ENCODE results near the gene CRYL1. TPM values are rescaled to one million over a fixed set of nuclear protein-coding genes. Genes with fewer than 3 reads are reported as not detected.

The CRYL1 gene
- total RNA-seq, 2 experiments from 2014 or later = 8.5 to 9.1 TPM

DNA sequence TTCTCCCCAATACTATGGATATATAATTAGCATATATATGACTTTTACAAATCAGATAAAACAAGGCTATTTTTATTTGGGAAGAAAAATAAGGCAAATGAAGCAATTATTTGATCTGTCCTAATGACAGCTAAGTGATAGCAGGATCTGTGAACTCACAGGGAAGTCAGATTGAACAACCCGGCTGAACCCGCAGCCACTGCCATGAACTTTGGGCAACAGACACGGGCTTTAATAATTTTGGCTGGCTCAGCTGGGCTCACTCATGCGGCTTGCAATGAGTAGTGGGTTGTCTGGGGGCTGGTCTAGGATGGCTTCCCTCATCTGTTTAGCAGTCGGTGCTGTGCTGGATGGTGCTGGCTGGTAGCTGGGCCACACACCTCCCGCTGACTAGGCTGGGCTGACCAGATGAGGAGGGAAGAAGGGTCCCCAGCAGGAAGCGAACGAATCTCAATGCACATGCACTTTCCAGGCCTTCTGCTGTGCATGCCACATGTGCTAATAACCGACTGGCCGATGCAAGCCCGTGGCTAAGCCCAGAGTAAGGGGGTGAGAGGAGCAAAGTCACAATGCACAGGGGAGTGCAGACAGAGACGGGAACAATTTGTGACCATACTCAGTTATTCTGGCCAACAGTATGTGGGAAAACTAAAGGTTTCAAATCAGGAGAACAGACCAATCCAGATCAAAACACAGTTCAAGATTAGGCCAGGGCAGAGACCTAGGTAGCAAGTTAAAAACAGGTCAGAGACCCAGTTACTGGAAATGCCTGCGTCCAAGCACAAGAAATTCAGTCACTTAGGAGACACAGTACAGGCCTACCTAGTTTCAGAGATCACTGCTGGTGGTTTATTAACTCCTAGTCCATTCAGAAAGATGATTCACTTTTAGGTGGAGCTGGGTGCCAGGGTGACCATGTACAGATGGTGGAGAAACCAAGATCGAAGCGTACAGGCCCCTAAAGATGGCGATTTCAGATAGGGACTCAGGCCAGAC, 22.3 kb downstream of the CRYL1 start:
- Mint-ChIP-seq H3K36me3 (ENCODE audit: low read depth) (peaks cover 3% of the 10 kb centered on the region), H3K27ac (no peak overlapping the region), H3K27me3 (no peaks in the 10 kb centered on the region), H3K4me3 (no peak overlapping the region), H3K9me3 (ENCODE audit: low read depth) (peaks cover 9% of the 10 kb centered on the region), H3K4me1 (no peaks in the 10 kb centered on the region)
- POLR2A ChIA-PET = no interaction called here
- intact Hi-C loops (cut with DNase I, micrococcal nuclease) = no loop called here
- no peak for DNase-seq
- no peak for ATAC-seq
- CTCF ChIA-PET = interaction anchor here (0.7 kb wide), 1 partner anchor 306 kb away, joined by 4 read pairs; no protein-coding TSS in a partner anchor

DNA sequence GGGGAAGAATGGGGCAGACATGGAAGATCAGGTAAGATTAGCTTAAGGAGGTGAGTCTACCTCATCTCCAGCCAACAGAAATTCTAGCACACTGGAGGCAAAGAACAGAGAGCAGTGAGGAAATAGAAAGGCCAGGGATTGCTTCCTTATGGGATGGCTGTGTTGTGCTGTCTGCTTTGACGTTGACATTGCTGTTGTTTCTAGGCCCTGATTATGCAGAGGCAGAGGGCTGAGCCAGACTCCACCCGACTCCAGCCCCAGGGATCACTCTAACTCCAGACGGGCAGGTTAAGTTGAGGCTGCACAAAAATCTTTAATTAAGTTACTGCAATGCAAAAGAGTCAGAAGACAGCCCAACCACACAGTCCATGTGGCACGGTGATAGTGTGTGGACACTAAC, 24.1 kb downstream of the CRYL1 start:
- Mint-ChIP-seq H3K27me3 (no peaks in the 10 kb centered on the region), H3K27ac (no peak overlapping the region), H3K9me3 (ENCODE audit: low read depth) (peaks cover 9% of the 10 kb centered on the region), H3K4me3 (no peak overlapping the region), H3K36me3 (ENCODE audit: low read depth) (peaks cover 3% of the 10 kb centered on the region), H3K4me1 (no peaks in the 10 kb centered on the region)
- intact Hi-C loops (cut with DNase I, micrococcal nuclease) = no loop called here
- POLR2A ChIA-PET = no interaction called here
- ATAC-seq (no peak), DNase-seq (no peak)
- CTCF ChIA-PET = no interaction called here

DNA sequence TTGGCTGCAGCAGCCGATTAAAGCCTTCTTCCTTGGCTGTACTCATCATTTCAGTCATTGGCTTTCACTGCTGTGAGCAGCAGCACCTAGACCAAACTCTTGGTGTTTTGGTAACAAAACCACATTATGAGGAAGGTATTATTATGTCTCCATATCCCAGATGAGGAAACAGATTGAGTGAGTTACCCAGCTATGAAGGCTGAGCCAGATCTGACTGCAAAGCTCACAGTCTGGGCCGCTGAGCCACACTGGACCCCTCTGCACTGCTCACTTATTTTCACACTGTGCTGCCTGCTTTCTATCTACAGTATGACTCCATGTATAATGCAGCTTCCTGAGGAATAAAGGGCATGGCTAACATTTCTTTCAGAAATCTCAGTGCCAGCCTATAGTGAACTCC, 24.5 kb downstream of the CRYL1 start:
- Mint-ChIP-seq H3K4me1 (no peaks in the 10 kb centered on the region), H3K27ac (no peak overlapping the region), H3K27me3 (no peaks in the 10 kb centered on the region), H3K4me3 (no peak overlapping the region), H3K9me3 (ENCODE audit: low read depth) (peaks cover 9% of the 10 kb centered on the region), H3K36me3 (ENCODE audit: low read depth) (peaks cover 3% of the 10 kb centered on the region)
- CTCF ChIA-PET = interaction anchor here (0.7 kb wide), 1 partner anchor 10 kb away, joined by 3 read pairs; no protein-coding TSS in a partner anchor
- ATAC-seq = no peak
- POLR2A ChIA-PET = no interaction called here
- intact Hi-C loops (cut with DNase I, micrococcal nuclease) = no loop called here
- no peak for DNase-seq

DNA sequence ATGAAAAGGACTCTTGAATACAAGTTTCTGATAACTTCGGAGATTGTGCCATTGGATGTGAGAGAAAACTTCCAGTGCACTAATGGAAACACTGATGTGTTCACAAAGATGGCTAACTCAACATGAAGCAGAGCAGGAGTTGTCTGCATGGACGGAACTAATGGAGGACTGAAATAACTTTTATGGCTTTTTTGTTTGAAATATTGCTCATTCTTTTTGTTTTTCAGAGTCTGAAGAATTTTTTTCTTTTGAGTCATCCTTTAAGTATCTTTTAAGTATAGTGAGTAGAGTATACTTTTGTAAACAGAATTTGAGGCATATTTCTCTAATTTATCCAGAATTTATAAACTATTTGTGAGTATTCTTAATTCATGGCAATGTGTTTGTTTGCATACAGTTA, 25.7 kb downstream of the CRYL1 start:
- POLR2A ChIA-PET = interaction anchor here (0.6 kb wide), 1 partner anchor 348 kb away, joined by 3 read pairs; no protein-coding TSS in a partner anchor
- no peak overlapping the region for H3K4me3 Mint-ChIP-seq
- H3K27ac Mint-ChIP-seq = no peak overlapping the region
- ATAC-seq (no peak), DNase-seq (no peak)
- H3K4me1 Mint-ChIP-seq = no peaks in the 10 kb centered on the region
- CTCF ChIA-PET = interaction anchor here (0.7 to 1.2 kb wide), 3 partner anchors 24 to 425 kb away, joined by 3 to 6 read pairs (median 4); no protein-coding TSS in a partner anchor
- peaks cover 3% of the 10 kb centered on the region for H3K36me3 Mint-ChIP-seq (ENCODE audit: low read depth)
- H3K9me3 Mint-ChIP-seq (ENCODE audit: low read depth) = peaks cover 9% of the 10 kb centered on the region
- intact Hi-C loops (cut with DNase I, micrococcal nuclease) = loop anchor here in 1 of 2 experiments (5.0 kb wide), 2 partner anchors 87 to 977 kb away; no protein-coding TSS in a partner anchor
- H3K27me3 Mint-ChIP-seq = no peaks in the 10 kb centered on the region

DNA sequence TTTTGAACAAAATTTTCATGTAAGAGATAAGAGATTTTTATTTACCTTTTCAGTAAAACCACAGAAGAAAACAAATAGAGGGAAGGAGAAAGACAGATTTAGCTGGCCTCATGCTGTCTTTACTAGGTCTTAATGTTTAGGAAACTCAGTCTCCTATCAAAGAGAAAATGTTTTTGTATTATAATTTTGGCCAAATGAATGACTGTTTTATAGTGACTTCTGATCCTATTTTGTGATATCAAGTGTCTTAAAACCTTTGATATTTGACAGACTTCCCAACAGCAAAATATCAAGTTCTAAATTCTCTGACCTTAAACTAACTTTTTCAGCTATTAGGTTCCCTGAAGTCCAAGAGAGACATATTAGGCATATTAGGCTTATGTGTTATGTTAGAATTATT, 27.0 kb downstream of the CRYL1 start:
- Mint-ChIP-seq H3K27ac (no peak overlapping the region), H3K36me3 (ENCODE audit: low read depth) (peaks cover 3% of the 10 kb centered on the region), H3K4me3 (no peak overlapping the region), H3K9me3 (ENCODE audit: low read depth) (peaks cover 9% of the 10 kb centered on the region), H3K27me3 (no peaks in the 10 kb centered on the region), H3K4me1 (no peaks in the 10 kb centered on the region)
- ChIA-PET POLR2A (no interaction called here), CTCF (interaction anchor here (0.8 kb wide), 1 partner anchor 17 kb away, joined by 3 read pairs; no protein-coding TSS in a partner anchor)
- intact Hi-C loops (cut with DNase I, micrococcal nuclease) = loop anchor here in 1 of 2 experiments (5.0 kb wide), 2 partner anchors 89 to 979 kb away; no protein-coding TSS in a partner anchor
- DNase-seq (no peak), ATAC-seq (no peak)

DNA sequence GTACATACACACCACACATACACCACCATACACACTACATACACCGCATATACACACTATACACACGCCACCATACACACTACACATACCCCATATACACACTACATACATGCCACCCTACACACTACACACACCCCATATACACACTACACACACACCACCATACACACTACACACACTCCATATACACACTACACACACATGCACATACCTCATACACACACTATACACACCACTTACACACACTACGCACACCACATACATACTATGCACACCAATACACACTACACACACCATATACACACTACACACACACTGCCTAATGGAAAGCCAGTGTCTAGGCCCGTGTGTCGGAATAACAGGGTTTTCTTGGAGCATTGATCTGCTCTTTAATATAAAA, 27.5 kb downstream of the CRYL1 start:
- Mint-ChIP-seq H3K4me1 (no peaks in the 10 kb centered on the region), H3K4me3 (no peak overlapping the region), H3K36me3 (ENCODE audit: low read depth) (peaks cover 3% of the 10 kb centered on the region), H3K27me3 (no peaks in the 10 kb centered on the region), H3K9me3 (ENCODE audit: low read depth) (peaks cover 9% of the 10 kb centered on the region), H3K27ac (no peak overlapping the region)
- ATAC-seq (no peak), DNase-seq (no peak)
- ChIA-PET POLR2A (no interaction called here), CTCF (no interaction called here)
- intact Hi-C loops (cut with DNase I, micrococcal nuclease) = loop anchor here in 1 of 2 experiments (5.0 kb wide), 2 partner anchors 89 to 979 kb away; no protein-coding TSS in a partner anchor

DNA sequence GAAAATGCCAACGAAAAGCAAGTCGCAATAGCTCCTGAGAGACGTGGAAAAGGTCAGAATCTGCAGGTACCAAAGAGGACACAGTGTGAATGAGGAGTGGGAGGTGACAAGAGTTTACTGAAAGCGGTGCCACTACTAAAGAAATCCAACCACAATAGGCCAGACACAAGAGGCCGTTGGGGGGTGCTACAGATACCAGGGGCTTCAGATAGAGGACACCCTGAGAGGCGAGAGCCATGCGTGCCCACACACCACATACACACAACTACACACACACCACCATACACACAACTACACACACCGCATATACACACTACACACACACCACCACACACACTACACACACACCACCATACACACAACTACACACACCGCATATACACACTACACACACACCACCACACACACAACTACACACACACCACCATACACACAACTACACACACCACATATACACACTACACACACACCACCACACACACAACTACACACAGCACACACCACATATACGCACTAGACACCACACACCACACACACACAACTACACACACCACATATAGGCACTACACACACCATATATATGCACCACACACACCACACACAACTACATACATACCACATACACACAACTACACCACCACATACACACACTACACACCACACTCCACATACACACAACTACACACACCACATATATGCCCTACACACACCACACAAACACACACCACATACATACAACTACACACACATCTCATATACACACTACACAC, 28.5 kb downstream of the CRYL1 start:
- Mint-ChIP-seq H3K4me3 (no peak overlapping the region), H3K9me3 (ENCODE audit: low read depth) (peaks cover 9% of the 10 kb centered on the region), H3K4me1 (no peaks in the 10 kb centered on the region), H3K36me3 (ENCODE audit: low read depth) (peaks cover 3% of the 10 kb centered on the region), H3K27ac (no peak overlapping the region), H3K27me3 (no peaks in the 10 kb centered on the region)
- CTCF ChIA-PET = interaction anchor here (0.7 to 4.5 kb wide), 6 partner anchors 28 to 428 kb away, joined by 4 to 28 read pairs (median 14); partner anchors contain the start of genes CRYL1 and IL17D
- no peak for ATAC-seq
- no peak for DNase-seq
- intact Hi-C loops (cut with DNase I, micrococcal nuclease) = loop anchor here in 1 of 2 experiments (5.0 kb wide), 2 partner anchors 90 to 980 kb away; no protein-coding TSS in a partner anchor
- POLR2A ChIA-PET = no interaction called here

DNA sequence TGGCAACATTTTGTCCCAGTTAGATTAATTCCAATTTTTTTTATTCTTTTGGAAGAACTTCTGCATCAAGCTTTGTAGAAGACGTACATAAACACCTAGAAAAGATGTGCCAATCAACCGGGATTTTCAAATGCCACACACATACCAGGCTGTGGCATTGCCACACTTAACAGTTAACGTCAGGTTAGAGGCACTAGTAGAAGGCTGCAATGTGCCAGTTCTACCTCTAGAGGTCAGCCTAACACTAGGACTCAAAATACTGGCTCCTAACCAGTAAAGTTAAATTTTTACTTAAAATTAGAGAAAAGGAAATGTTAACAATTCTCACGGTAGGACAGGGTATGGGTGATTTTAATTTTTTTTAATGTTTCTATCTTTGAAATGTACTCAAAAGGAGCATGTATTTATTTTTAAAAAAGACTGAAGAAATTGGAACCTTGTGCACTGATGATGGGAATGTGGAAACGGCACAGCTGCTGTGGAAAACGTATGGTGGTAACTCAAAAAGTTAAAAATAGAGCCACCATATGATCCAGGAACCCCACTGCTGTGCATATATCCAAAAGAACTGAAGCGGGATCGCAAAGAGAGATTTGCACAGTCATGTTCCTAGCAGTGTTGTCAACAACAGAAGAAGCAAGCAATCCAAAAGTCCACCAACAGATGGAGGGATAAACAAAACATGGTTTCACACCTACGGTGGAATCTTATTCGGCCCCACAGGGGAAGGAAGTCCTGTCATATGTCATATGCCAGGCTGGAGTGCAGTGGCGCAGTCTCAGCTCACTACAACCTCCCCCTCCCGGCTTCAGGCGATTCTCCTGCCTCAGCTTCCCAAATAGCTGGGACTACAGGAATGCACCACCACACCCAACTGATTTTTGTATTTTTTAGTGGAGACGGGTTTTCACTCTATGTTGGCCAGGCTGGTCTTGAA, 30.3 kb downstream of the CRYL1 start:
- POLR2A ChIA-PET = no interaction called here
- CTCF ChIA-PET = interaction anchor here (0.6 to 5.9 kb wide), 22 partner anchors 9 to 430 kb away, joined by 3 to 64 read pairs (median 5); partner anchors contain the start of gene IL17D
- Mint-ChIP-seq H3K4me1 (no peaks in the 10 kb centered on the region), H3K4me3 (no peak overlapping the region), H3K27me3 (no peaks in the 10 kb centered on the region), H3K36me3 (ENCODE audit: low read depth) (no peaks in the 10 kb centered on the region), H3K9me3 (ENCODE audit: low read depth) (peaks cover 4% of the 10 kb centered on the region), H3K27ac (no peak overlapping the region)
- intact Hi-C loops (cut with DNase I, micrococcal nuclease) = loop anchor here (1.0 to 5.0 kb wide), 9 partner anchors 92 to 982 kb away; partner anchors contain the start of gene IL17D (in 1 of the 2)
- ATAC-seq = peak; percentile 67
- peak; percentile 65 for DNase-seq

DNA sequence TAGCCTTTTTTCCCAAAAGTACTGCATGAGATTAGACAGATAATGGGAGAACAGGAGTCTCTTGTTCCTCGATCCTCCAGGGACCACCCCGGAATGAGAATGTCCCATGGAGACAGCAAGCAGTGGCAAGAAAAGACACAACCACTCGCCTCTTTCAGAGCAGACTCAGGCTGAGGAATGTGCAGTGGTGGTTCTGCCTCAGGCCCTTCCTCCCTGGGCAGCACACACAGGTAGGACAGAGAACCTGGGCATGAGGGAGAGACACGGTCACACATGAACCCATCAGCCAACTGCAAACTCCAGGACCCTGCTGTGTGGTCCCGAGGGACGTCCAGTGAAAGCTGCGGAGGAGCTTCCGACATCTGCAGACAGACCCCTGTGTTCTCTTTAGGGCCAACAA, 31.0 kb downstream of the CRYL1 start:
- CTCF ChIA-PET = interaction anchor here (0.6 to 5.9 kb wide), 18 partner anchors 10 to 447 kb away, joined by 3 to 64 read pairs (median 5); partner anchors contain the start of gene IL17D
- H3K4me3 Mint-ChIP-seq = no peak overlapping the region
- intact Hi-C loops (cut with DNase I, micrococcal nuclease) = loop anchor here (1.0 to 5.0 kb wide), 9 partner anchors 93 to 983 kb away; partner anchors contain the start of gene IL17D (in 1 of the 2)
- H3K4me1 Mint-ChIP-seq = no peaks in the 10 kb centered on the region
- no peak for ATAC-seq
- no peaks in the 10 kb centered on the region for H3K27me3 Mint-ChIP-seq
- DNase-seq = no peak
- H3K36me3 Mint-ChIP-seq (ENCODE audit: low read depth) = no peaks in the 10 kb centered on the region
- H3K27ac Mint-ChIP-seq = no peak overlapping the region
- POLR2A ChIA-PET = interaction anchor here (0.6 kb wide), 1 partner anchor 74 kb away, joined by 3 read pairs; no protein-coding TSS in a partner anchor
- H3K9me3 Mint-ChIP-seq (ENCODE audit: low read depth) = no peaks in the 10 kb centered on the region

DNA sequence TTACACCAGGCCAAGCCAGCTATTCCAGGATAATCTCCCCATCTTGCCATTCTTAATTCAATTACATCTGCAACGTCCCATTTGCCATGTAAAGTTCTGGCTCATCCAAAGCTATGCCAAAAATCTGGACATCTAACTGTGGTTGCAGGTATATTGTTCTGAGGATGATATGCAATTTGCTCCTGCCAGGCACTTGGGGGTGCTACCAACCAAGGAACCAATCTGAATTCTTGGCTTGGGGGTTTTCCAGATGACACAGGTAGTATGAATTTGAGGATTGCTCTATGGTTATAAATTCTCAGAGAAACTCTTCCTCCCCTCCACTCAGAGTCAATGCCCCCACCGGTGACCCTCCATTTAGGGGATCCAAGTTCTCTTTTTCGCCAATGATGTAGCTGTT, 33.0 kb downstream of the CRYL1 start:
- Mint-ChIP-seq H3K4me3 (no peak overlapping the region), H3K4me1 (peaks cover 4% of the 10 kb centered on the region), H3K27ac (no peak overlapping the region), H3K36me3 (ENCODE audit: low read depth) (no peaks in the 10 kb centered on the region), H3K9me3 (ENCODE audit: low read depth) (no peaks in the 10 kb centered on the region), H3K27me3 (no peaks in the 10 kb centered on the region)
- intact Hi-C loops (cut with DNase I, micrococcal nuclease) = no loop called here
- DNase-seq (peak; percentile 76), ATAC-seq (peak; percentile 54)
- ChIA-PET POLR2A (no interaction called here), CTCF (interaction anchor here (0.6 to 6.1 kb wide), 28 partner anchors 13 to 803 kb away, joined by 3 to 87 read pairs (median 4); partner anchors contain the start of gene IL17D)

Measured in activated CD4-positive, alpha-beta T cell treated with anti-CD3 and anti-CD28 coated beads for 36 hours (primary cell).